A549 (cell line): ENCODE results near the gene CASP6.

Experiments
- ATOH8 ChIP-seq: fragments of 250-450 bp; sonication (Bioruptor Pico); IDR thresholded peaks from 2 replicates; pipeline ENCODE4 v1.5.0; 2020; ENCODE audit warnings: low read depth, mild to moderate bottlenecking, moderate library complexity
- BHLHE40 ChIP-seq: IDR thresholded peaks from 2 replicates; pipeline ENCODE4 v1.6.1; 2012; ENCODE audit warnings: low read depth, low read length, inconsistent platforms
- CTCF ChIP-seq: fragments of >200 bp; sonication (Bioruptor Twin); formaldehyde crosslinking; IDR thresholded peaks from 3 replicates; pipeline ENCODE4 v1.5.1; 2016
- ESRRA ChIP-seq: fragments of 150-350 bp; IDR thresholded peaks from 2 replicates; pipeline ENCODE4 v1.6.1; 2014; ENCODE audit warnings: mild to moderate bottlenecking, low read length, borderline replicate concordance
- HMGXB4 ChIP-seq: fragments of 250-450 bp; sonication (Bioruptor Pico); IDR thresholded peaks from 2 replicates; pipeline ENCODE4 v1.5.0; 2021; ENCODE audit warnings: mild to moderate bottlenecking, moderate library complexity, borderline replicate concordance
- JUN ChIP-seq, 2 experiments: fragments of >200 bp; sonication (Bioruptor Twin); formaldehyde crosslinking; IDR thresholded peaks; 2 replicates in 1 of 2; 3 replicates in 1 of 2; pipeline ENCODE4 v1.6.1; 2016 to 2017
- MYC ChIP-seq: IDR thresholded peaks from 2 replicates; pipeline ENCODE4 v1.6.1; 2012; ENCODE audit warnings: mild to moderate bottlenecking, inconsistent platforms, low read length, improper control_type of control experiment, borderline replicate concordance
- NFE2L2 ChIP-seq: fragments of 150-350 bp; conservative IDR thresholded peaks from 2 replicates; pipeline ENCODE4 v1.6.1; 2014; ENCODE audit warnings: low read length
- POLR2A ChIP-seq: IDR thresholded peaks from 2 replicates; pipeline ENCODE4 v1.6.1; 2012; ENCODE audit warnings: mild to moderate bottlenecking, low read length
- RAD21 ChIP-seq, 2 experiments: fragments of >200 bp in 1 of 2; sonication (Bioruptor Twin) in 1 of 2; formaldehyde crosslinking in 1 of 2; IDR thresholded peaks in 1 of 2; conservative IDR thresholded peaks in 1 of 2; 2 replicates in 1 of 2; 3 replicates in 1 of 2; pipeline ENCODE4 v1.6.1; 2012 to 2018; ENCODE audit warnings: inconsistent platforms in 1 of 2
- ZFP36 ChIP-seq: fragments of 450-650 bp; IDR thresholded peaks from 2 replicates; pipeline ENCODE4 v1.6.1; 2014; ENCODE audit warnings: borderline replicate concordance; ENCODE audit not compliant: partially characterized antibody
- TF ChIP-seq, protein P1 (sequence below): fragments of 200-600 bp; sonication (generic); IDR thresholded peaks from 2 replicates; pipeline ENCODE4 v1.6.1; 2016; ENCODE audit warnings: antibody characterized with exemption, mild to moderate bottlenecking, moderate library complexity

GRCh38 chr4:109718759-109719158 is 15.5 kb upstream of the CASP6 start:
- TF ChIP-seq CTCF (no peak), RAD21 (conservative IDR thresholded peaks at IDR 0.05 in 1 of 2, IDR thresholded peaks at IDR 0.05 in 1 of 2) (no peak), POLR2A (no peak), JUN (IDR thresholded peaks at IDR 0.05) (no peak), HMGXB4 (no peak), MYC (no peak), ESRRA (no peak), ZFP36 (no peak), BHLHE40 (no peak), NFE2L2 (no peak), ATOH8 (no peak)
- TF ChIP-seq, protein P1, sequence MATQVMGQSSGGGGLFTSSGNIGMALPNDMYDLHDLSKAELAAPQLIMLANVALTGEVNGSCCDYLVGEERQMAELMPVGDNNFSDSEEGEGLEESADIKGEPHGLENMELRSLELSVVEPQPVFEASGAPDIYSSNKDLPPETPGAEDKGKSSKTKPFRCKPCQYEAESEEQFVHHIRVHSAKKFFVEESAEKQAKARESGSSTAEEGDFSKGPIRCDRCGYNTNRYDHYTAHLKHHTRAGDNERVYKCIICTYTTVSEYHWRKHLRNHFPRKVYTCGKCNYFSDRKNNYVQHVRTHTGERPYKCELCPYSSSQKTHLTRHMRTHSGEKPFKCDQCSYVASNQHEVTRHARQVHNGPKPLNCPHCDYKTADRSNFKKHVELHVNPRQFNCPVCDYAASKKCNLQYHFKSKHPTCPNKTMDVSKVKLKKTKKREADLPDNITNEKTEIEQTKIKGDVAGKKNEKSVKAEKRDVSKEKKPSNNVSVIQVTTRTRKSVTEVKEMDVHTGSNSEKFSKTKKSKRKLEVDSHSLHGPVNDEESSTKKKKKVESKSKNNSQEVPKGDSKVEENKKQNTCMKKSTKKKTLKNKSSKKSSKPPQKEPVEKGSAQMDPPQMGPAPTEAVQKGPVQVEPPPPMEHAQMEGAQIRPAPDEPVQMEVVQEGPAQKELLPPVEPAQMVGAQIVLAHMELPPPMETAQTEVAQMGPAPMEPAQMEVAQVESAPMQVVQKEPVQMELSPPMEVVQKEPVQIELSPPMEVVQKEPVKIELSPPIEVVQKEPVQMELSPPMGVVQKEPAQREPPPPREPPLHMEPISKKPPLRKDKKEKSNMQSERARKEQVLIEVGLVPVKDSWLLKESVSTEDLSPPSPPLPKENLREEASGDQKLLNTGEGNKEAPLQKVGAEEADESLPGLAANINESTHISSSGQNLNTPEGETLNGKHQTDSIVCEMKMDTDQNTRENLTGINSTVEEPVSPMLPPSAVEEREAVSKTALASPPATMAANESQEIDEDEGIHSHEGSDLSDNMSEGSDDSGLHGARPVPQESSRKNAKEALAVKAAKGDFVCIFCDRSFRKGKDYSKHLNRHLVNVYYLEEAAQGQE: no peak
